ENCODE measurements around the gene ATP23. TPM values are rescaled to one million over a fixed set of nuclear protein-coding genes. Genes with fewer than 3 reads are reported as not detected.

The ATP23 gene
- total and polyA plus RNA-seq, 10 of the 15 experiments (the other 5 are each of a cell fraction or from before 2014, with no cell fraction given) = 1.6 to 28.1 (median 15.1) TPM

DNA sequence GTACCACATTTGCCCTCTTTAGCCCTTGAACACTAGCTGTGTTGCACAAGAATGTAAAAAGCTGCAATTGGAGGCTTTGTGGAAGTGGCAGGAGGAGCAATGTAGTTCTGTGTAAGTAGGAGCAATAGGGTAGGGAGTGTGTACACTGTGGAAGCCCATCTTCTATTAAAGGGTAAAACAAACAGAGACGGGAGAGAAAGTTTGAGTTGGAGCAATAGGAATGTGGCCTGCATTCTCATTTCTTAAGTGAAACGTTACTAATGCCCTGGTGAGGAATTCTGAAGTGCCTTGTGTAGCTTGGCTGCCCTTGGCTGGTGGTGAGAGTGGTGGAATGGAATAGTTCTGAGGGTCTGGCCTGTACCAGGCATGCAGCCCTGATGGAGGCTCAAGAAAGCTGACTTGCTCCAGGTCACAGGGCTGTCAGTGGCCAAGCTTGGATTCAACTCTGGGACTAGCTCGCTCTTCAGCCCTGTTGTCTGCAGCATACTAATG is 38.8 kb upstream of the ATP23 start:
- Histone ChIP-seq H3K27ac (ENCODE audit: control insufficient read depth, insufficient read depth) (no peak overlapping the region), H2AFZ (ENCODE audit: control insufficient read depth, low read depth, low read length) (no peak overlapping the region), H3K4me1 (ENCODE audit: control insufficient read depth, insufficient read depth, low read length) (peaks cover 28% of the 10 kb centered on the region), H3K36me3 (ENCODE audit: control insufficient read depth in 2 of 2, insufficient read depth in 2 of 2, low read length in 1 of 2) (no peaks in the 10 kb centered on the region; a peak in 1 of 4 replicates), H3K4me2 (ENCODE audit: control insufficient read depth, insufficient read depth) (no peak overlapping the region), H4K20me1 (ENCODE audit: control insufficient read depth, insufficient read depth) (no peaks in the 10 kb centered on the region), H3K27me3 (replicated peaks in 1 of 2; ENCODE audit: control insufficient read depth in 2 of 2, insufficient read depth in 2 of 2, low read length in 1 of 2) (peaks cover 0 to 2% of the 10 kb centered on the region in 2 experiments; a peak in 2 of 4 replicates), H3K9ac (ENCODE audit: control insufficient read depth, insufficient read depth, low read length) (no peak overlapping the region), H3K4me3 (no peak overlapping the region), H3K9me3 (replicated peaks; ENCODE audit: control insufficient read depth, insufficient read depth, low read length) (no peaks in the 10 kb centered on the region), H3K79me2 (ENCODE audit: control insufficient read depth, insufficient read depth, low read length) (no peaks in the 10 kb centered on the region)
- ChIA-PET SMC1A (ENCODE audit: uncharacterized antibody, unreplicated experiment) (interaction anchor here (1.4 to 17.5 kb wide), 6 partner anchors 8 to 123 kb away, joined by 4 to 416 read pairs (median 7); partner anchors contain the start of gene CTDSP2), RAD21 (ENCODE audit: unreplicated experiment) (interaction anchor here (0.5 to 15.2 kb wide), 4 partner anchors 15 to 1229 kb away, joined by 3 to 273 read pairs (median 4); no protein-coding TSS in a partner anchor), POLR2A (interaction anchor here (1.4 to 11.1 kb wide), 4 partner anchors 41 to 67 kb away, joined by 3 to 112 read pairs (median 4); no protein-coding TSS in a partner anchor), CTCF (interaction anchor here (1.5 to 10.7 kb wide), 9 partner anchors 8 to 146 kb away, joined by 4 to 226 read pairs (median 16); partner anchors contain the start of genes CTDSP2 and TSFM)
- no peak for TF ChIP-seq NR2C2 (IDR thresholded peaks at IDR 0.05; ENCODE audit: borderline replicate concordance, control insufficient read depth, insufficient read length, low read depth)
- TF ChIP-seq MYC (IDR thresholded peaks at IDR 0.05; ENCODE audit: insufficient read depth, insufficient read length, insufficient replicate concordance, low read length, severe bottlenecking) = no peak
- TF ChIP-seq NFYB (IDR thresholded peaks at IDR 0.05; ENCODE audit: insufficient read depth, low read depth, low read length) = no peak
- TF ChIP-seq MEF2B (IDR thresholded peaks at IDR 0.05; ENCODE audit: partially characterized antibody, poor library complexity, severe bottlenecking) = no peak
- no peak for TF ChIP-seq ZSCAN29 (IDR thresholded peaks at IDR 0.05)
- TF ChIP-seq RCOR1 (conservative IDR thresholded peaks at IDR 0.05; ENCODE audit: low read depth, low read length) = no peak
- TF ChIP-seq EED (IDR thresholded peaks at IDR 0.05; ENCODE audit: low read depth) = no peak
- no peak for TF ChIP-seq JUNB (IDR thresholded peaks at IDR 0.05)
- TF ChIP-seq, protein P1, sequence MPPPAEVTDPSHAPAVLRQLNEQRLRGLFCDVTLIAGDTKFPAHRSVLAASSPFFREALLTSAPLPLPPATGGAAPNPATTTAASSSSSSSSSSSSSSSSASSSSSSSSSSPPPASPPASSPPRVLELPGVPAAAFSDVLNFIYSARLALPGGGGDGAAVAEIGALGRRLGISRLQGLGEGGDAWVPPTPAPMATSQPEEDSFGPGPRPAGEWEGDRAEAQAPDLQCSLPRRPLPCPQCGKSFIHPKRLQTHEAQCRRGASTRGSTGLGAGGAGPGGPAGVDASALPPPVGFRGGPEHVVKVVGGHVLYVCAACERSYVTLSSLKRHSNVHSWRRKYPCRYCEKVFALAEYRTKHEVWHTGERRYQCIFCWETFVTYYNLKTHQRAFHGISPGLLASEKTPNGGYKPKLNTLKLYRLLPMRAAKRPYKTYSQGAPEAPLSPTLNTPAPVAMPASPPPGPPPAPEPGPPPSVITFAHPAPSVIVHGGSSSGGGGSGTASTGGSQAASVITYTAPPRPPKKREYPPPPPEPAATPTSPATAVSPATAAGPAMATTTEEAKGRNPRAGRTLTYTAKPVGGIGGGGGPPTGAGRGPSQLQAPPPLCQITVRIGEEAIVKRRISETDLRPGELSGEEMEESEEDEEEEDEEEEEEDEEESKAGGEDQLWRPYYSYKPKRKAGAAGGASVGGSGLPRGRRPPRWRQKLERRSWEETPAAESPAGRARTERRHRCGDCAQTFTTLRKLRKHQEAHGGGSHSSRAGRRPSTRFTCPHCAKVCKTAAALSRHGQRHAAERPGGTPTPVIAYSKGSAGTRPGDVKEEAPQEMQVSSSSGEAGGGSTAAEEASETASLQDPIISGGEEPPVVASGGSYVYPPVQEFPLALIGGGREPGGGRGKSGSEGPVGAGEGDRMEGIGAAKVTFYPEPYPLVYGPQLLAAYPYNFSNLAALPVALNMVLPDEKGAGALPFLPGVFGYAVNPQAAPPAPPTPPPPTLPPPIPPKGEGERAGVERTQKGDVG (CRISPR knock-in tag; IDR thresholded peaks at IDR 0.05) = no peak
- DNase-seq (ENCODE audit: low read depth, low spot score) (no peak), FAIRE-seq (no peak), ATAC-seq (no peak)
- in situ Hi-C loops (cut with MboI) (no loop called here), intact Hi-C loops (cut with micrococcal nuclease; ENCODE audit: unreplicated experiment) (loop anchor here (10.0 kb wide), 1 partner anchor 318 kb away; no protein-coding TSS in a partner anchor)
- BruUV-seq (replicated peaks) = no TSS peak
- WGBS (ENCODE audit: insufficient coverage, insufficient replicate concordance, low lambda C conversion rate, missing lambda C conversion rate) = 68% methylated on average over 3 of the region's 3 CpGs
